IPS-18c (cell line): ENCODE results near the gene CD109.

Experiments
- H3K4me3 ChIP-seq: 2 replicates; pipeline ENCODE4 v1.7.0; 2013; ENCODE audit warnings: low read depth, mild to moderate bottlenecking, low read length, moderate library complexity; ENCODE audit not compliant: insufficient read depth
- H3K9me3 ChIP-seq: one replicate; pipeline ENCODE4 v1.6.1; 2013; ENCODE audit warnings: mild to moderate bottlenecking, low read length, moderate library complexity; ENCODE audit not compliant: control insufficient read depth, insufficient read depth

The CD109 gene

DNA sequence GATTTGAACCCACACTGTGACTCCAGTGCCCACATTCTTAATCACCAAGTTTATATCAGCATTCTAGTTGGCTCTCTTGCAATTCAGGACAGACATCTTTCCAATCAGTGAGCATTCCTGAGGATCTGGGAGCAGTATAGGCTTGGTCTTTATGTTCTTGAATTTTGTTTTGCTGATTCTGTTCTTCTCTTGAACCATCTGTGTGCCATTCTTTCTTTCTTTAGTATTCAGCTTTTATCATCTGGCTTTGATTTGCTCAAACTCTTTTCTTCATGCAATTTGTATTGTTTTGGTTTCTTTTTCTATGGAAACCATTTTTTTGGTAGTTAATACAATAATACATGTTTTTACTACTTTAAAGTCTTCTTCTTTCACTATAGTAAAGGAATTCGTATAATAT lies 162.4 kb downstream of the CD109 start:
- no peaks in the 10 kb centered on the region for H3K9me3 ChIP-seq

DNA sequence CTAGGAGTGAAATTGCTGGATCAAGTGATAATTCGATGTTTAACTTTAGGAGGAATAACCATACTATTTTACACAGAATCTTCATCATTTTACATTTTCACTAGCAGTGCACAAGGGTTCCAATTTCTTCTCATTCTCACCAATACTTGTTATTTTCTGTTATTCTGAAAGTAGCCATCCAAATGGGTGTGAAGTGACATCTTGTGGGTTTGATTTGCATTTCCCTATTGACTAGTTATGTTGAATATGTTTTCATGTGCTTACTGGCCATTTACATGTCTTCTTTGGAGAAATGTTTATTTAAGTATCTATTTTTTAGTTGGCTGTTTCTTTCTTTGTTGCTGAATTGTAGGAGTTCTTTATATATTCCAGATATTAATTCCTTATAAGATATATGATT lies 164.3 kb downstream of the CD109 start:
- H3K9me3 ChIP-seq: no peaks in the 10 kb centered on the region

More for the DNA sequence above, 162.4 kb downstream of the CD109 start:
- no peak overlapping the region for H3K4me3 ChIP-seq

DNA sequence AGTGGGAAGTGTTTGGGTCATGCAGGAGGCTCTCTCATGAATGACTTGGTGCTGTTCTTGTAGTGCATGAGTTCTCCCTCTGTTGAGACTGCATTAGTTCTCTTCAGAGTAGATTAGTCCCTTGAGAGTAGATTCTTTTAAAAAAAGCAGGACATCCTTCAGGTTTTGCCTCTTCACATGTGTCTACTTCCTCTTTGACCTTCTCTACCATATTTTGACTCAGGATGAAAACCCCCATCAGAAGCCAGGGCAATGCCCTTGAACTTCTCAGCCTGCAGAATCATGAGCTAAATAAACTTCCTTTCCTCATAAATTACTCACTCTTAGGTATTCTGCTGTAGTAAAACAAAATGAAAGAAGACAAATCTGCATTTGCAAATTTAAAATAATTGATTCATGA lies 170.3 kb downstream of the CD109 start:
- Histone ChIP-seq H3K4me3 (no peak overlapping the region), H3K9me3 (no peaks in the 10 kb centered on the region)

More for the DNA sequence above, 164.3 kb downstream of the CD109 start:
- H3K4me3 ChIP-seq: no peak overlapping the region

DNA sequence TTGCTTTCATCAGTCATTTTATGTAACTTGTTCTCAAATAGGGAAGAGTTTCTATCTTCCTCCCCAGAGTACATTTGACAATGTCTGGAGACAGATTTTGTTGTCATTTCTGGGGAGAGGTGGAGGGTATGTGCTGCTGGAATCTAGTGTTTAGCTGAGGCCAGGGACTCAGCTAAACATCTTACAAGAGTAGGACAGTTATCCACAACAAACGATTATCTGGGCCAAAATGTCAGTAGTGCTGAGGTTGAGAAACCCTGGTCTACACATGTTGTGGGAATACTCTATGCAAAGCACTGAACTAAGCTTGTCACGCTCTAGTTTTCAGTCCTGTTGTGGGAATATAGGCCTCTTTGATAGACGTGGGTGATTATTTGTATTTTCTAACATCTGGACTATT lies 171.4 kb downstream of the CD109 start:
- H3K9me3 ChIP-seq: no peaks in the 10 kb centered on the region
- H3K4me3 ChIP-seq: no peak overlapping the region

DNA sequence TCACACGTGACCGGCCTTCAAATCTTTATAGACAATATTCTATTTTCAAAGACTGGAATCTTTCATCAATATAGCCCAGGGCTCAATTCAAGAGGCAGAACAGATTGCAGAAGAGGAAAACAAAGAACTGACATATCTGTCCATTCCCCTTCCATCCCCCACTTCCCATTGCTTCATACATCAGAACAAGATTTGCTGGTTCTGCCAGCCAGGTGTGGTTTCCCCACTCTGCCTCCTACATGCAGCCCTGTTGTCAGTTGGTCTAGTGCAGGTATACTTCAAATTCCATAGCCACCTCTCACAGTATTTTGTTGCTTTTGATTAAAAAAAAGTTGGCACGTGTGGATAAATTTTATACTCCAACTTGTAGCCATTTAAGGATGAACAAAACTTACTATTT lies 174.9 kb downstream of the CD109 start:
- Histone ChIP-seq H3K9me3 (no peaks in the 10 kb centered on the region), H3K4me3 (no peak overlapping the region)

DNA sequence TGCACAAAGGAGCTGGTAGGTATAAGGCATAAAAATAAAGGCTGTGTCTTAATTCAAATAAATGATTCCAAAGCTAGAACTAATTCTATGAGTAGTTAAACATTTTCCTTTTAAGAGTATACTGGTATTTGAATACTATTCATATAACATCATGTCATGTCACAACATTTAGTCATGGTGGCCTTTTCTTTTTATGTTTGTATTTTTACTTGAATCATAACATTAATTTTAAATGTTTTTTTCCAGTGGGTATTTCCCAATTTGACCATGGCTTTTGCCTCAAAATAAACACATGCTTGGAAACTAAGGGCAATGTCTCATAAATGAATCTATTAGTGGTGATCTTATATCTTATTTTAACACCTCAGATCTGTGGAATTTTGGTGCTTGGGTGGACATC lies 177.1 kb downstream of the CD109 start:
- no peaks in the 10 kb centered on the region for H3K9me3 ChIP-seq
- no peak overlapping the region for H3K4me3 ChIP-seq
